ENCODE results near the gene SH3BGRL3. TPM values are rescaled to one million over a fixed set of nuclear protein-coding genes. Genes with fewer than 3 reads are reported as not detected.

Gene SH3BGRL3
- total and polyA plus RNA-seq, 2 experiments from 2014 or later, result 30.9 to 370 TPM

GRCh38 chr1:26287811-26288210 is 7.9 kb downstream of the SH3BGRL3 start:
- no peak for TF ChIP-seq EZH2 (IDR thresholded peaks at IDR 0.05; ENCODE audit: low read depth, unreplicated experiment)
- TF ChIP-seq CREB1 (CRISPR knock-in tag; IDR thresholded peaks at IDR 0.05; ENCODE audit: low read depth), result no peak
- TF ChIP-seq ZNF462 (CRISPR knock-in tag; IDR thresholded peaks at IDR 0.05), result no peak
- TF ChIP-seq EZH2phosphoT487 (IDR thresholded peaks at IDR 0.05; ENCODE audit: unreplicated experiment), result no peak
- no peak for TF ChIP-seq STAT1 (IDR thresholded peaks at IDR 0.05; ENCODE audit: unreplicated experiment)
- TF ChIP-seq NANOG (IDR thresholded peaks at IDR 0.05; ENCODE audit: borderline replicate concordance), result no peak
- TF ChIP-seq ZNF114 (CRISPR knock-in tag; IDR thresholded peaks at IDR 0.05), result no peak
- TF ChIP-seq POLR2AphosphoS5 (IDR thresholded peaks at IDR 0.05; ENCODE audit: low read depth), result no peak
- TF ChIP-seq ZNF331 (CRISPR knock-in tag; IDR thresholded peaks at IDR 0.05; ENCODE audit: low read depth), result no peak
- TF ChIP-seq REST (IDR thresholded peaks at IDR 0.05; ENCODE audit: unreplicated experiment), result no peak
- no peak for TF ChIP-seq ETS1 (IDR thresholded peaks at IDR 0.05)
- TF ChIP-seq JUNB (IDR thresholded peaks at IDR 0.05; ENCODE audit: unreplicated experiment), result no peak
- no peak for TF ChIP-seq CTCF (conservative IDR thresholded peaks at IDR 0.05; ENCODE audit: low read depth in 2 of 2)
- no peak for ATAC-seq
- H3K4me1 Mint-ChIP-seq, result peaks cover 39% of the 10 kb centered on the region

More at GRCh38 chr1:26287811-26288210, 7.9 kb downstream of the SH3BGRL3 start:
- H3K36me3 ChIP-seq (ENCODE audit: insufficient read depth), result no peaks in the 10 kb centered on the region
- H2AFZ ChIP-seq, result no peak overlapping the region
- H4K20me1 ChIP-seq (replicated peaks; ENCODE audit: insufficient read depth), result 0 out of 2 replicates have a peak, but pooled peaks cover 3% of the 10 kb centered on the region
- DNase-seq (ENCODE audit: low spot score), result no peak
- no peaks in the 10 kb centered on the region for H3K79me2 ChIP-seq (replicated peaks; ENCODE audit: insufficient read depth)
- no peaks in the 10 kb centered on the region for H3K9me2 ChIP-seq (ENCODE audit: insufficient read depth)
- Mint-ChIP-seq H3K27ac (no peak overlapping the region), H3K9me3 (no peaks in the 10 kb centered on the region), H3K27me3 (ENCODE audit: insufficient read depth, low read depth, poor library complexity) (peaks cover 11% of the 10 kb centered on the region), H3K36me3 (ENCODE audit: low read depth) (no peaks in the 10 kb centered on the region; the same call in 2 of the 3 replicates), H3K4me3 (no peak overlapping the region; the same call in 2 of the 3 replicates)
- H3K4me3 ChIP-seq, result no peak overlapping the region
- no peak overlapping the region for H3K27ac ChIP-seq (ENCODE audit: low read depth)
- H3K27me3 ChIP-seq (ENCODE audit: insufficient read depth), result no peaks in the 10 kb centered on the region
- H3K4me2 ChIP-seq, result no peak overlapping the region
- H3K4me1 ChIP-seq (ENCODE audit: insufficient read depth), result peaks cover 9% of the 10 kb centered on the region; the same call in 1 of the 2 replicates
- no peaks in the 10 kb centered on the region for H3F3A ChIP-seq (replicated peaks; ENCODE audit: low read depth)

Data from GM23338 (cell line).